ENCODE measurements around the gene VCPKMT.
A peak's percentile ranks its signal among the peaks of the same experiment; 100 is the strongest.

Gene VCPKMT

DNA sequence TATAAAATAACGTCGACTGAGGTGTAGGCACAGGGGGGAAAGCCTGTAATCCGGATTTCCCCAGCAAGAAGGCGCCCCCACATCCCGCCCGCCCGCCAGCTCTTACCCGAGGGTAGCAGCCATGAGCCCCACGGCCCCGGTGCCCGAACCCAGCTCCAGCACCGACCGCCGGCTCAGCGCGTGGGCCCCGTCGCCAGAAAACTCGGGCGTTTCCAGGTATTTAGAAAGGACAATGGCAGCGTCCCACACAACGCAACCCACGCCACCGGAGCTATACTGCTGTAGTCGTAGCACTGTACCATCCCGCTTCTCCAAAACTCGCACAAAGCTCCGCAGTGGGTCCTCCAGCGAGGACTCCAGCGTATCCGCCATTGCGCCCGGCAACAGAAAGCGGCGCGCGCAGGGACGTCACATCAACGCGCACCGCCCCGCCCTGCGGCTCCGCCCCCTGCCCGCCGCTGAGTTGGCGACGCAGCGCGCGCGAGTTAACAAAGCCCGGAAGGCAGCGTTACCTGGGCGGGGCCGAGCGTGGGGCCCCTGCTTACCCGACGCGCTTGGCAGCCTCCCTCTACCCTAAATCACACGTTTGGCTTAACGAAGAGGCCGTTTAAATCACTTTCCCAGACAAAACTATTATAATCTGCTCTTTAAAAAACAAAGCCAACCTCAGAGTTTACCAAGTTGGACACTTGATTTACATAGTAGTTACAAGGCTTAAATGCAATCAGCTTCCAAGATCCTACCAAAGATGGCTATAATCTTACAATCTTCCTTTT lies at the start of gene VCPKMT:
Gene VCPKMT (minus strand): TSS at position 392 of the 776 bp plus-strand sequence. CDS start 20 bp downstream, at position 372.
- DNase-seq = peak; percentile 81 to 97 (median 95)
- intact Hi-C loops (cut with DNase I) = loop anchor here (2.0 to 10.0 kb wide), 4 partner anchors 116 to 418 kb away; partner anchors contain the start of genes ARF6, MAP4K5 and SOS2

DNA sequence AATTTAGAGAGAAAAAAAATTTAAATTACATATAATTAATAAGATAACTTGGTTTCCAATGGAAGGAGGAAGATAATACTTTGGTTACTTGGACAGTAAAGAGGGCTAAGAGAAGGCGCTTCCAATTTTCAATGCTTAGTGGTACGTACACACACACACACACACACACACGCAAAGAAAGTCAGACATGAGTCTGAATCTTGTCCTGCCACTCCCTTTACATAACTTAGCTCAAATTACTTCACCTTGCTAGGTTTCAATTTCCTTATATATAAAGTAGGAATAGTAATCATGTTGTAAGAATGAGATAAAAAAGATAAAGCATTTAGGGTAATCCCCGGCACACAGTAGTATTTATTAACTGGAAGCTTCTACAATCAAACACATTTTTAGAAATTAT lies 39.7 kb upstream of the VCPKMT start:
- no peak for DNase-seq
- intact Hi-C loops (cut with DNase I) = no loop called here

GRCh38 chr14:50148799-50149198 lies 32.4 kb upstream of the VCPKMT start:
- intact Hi-C loops (cut with DNase I) = no loop called here
- DNase-seq = no peak

DNA sequence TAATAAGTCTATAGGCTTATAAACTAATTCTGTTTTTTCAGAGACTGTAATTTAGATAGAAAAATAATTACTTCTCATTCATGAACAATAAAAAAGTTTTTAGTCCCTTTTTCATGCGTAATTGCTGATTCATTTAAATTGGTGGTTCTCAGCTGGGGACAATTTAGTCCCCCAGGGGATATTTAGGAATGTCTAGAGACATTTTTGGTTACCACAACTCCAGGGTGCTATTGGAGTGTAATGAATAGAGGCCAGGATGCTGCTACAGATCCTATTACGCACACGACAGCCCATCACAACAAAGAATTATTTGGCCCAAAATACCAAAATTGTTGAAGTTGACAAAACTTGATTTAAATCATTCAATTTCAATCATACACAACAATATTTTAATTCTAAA lies 22.8 kb upstream of the VCPKMT start:
- DNase-seq = no peak
- intact Hi-C loops (cut with DNase I) = no loop called here

- intact Hi-C loops (cut with DNase I) = no loop called here
- DNase-seq = no peak
These were observed 11.4 kb upstream of the VCPKMT start for GRCh38 chr14:50127802-50128201.

GRCh38 chr14:50123062-50123461 lies 6.7 kb upstream of the VCPKMT start:
- intact Hi-C loops (cut with DNase I) = no loop called here
- DNase-seq = no peak

GRCh38 chr14:50122291-50122690 lies 5.9 kb upstream of the VCPKMT start:
- intact Hi-C loops (cut with DNase I) = no loop called here
- DNase-seq = no peak

DNA sequence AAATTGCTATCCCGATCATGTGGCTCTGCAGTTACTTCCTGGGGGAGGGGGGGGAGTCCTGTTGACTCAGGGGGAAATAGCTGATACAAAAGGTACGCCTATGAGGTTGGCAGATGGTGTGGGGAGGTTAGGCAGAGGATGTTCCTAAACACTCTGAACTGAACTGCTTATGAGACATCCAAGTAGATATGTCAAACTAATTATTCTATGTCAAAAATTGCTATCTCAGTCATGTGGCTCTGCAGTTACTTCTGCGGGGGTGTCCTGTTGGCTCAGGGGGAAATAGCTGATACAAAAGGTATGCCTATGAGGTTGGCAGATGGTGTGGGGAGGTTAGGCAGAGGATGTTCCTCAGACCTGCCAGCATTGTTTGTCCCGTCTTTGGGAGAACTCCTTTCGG lies 5.1 kb upstream of the VCPKMT start:
- DNase-seq = peak in 37 of 42 donors; percentile 9 to 76 (median 49)
- intact Hi-C loops (cut with DNase I) = no loop called here

GRCh38 chr14:50117456-50117855 lies 1.1 kb upstream of the VCPKMT start:
- DNase-seq = no peak
- intact Hi-C loops (cut with DNase I) = loop anchor here (2.0 to 10.0 kb wide), 4 partner anchors 115 to 417 kb away; partner anchors contain the start of genes ARF6, MAP4K5 and SOS2

DNA sequence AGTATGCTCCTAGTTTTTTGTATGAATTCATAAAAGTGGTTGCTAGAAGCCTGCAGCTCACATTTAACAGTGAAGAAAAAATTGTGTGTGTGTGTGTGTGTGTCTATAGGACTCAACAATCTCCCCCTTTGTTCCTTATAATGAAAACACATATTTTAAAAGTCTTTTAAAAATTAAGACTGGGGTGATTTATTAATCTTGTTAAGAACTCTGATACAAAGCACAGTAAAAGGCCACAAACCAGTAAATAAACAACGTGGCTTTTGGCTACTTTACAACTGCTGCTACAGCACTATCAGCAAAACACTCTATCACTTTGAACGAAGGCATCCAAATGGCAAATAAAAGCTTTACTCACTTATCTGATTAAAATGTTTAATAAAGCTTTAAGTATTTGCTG lies 594 bp upstream of the VCPKMT start:
- DNase-seq = peak in 1 of 42 donors; percentile 20
- intact Hi-C loops (cut with DNase I) = loop anchor here (2.0 to 10.0 kb wide), 4 partner anchors 115 to 418 kb away; partner anchors contain the start of genes ARF6, MAP4K5 and SOS2

DNA sequence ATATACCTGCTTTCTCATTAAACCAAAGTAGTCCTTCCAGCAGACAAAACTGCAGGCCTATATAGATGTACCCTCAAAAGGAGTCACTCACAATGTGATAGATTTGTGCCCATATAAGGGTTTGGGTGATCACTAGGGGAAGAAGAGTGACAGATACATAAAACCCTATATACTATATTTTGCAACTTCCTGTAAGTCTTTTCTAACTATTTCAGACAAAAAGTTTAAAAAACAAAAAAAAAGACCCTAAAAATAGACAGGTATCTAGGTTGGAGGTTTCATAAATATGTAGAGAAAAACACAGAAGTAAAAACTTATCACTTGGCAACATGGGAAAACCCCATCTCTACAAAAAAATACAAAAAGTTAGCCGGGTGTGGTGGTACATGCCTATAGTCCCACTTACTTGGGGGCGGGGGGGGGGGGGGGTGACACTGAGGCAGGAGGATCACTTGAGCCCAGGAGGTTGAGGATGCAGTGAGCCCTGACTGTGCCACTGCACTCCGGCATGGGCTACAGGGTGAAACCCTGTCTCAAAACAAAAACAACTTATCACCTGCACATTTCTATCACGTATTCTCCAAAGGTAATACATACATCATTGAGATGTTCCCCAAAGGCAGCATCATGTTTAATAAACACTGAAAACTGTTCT lies 2.9 kb downstream of the VCPKMT start:
- intact Hi-C loops (cut with DNase I) = loop anchor here (10.0 kb wide), 1 partner anchor 421 kb away; the partner anchor contains the start of gene MAP4K5
- no peak for DNase-seq

DNA sequence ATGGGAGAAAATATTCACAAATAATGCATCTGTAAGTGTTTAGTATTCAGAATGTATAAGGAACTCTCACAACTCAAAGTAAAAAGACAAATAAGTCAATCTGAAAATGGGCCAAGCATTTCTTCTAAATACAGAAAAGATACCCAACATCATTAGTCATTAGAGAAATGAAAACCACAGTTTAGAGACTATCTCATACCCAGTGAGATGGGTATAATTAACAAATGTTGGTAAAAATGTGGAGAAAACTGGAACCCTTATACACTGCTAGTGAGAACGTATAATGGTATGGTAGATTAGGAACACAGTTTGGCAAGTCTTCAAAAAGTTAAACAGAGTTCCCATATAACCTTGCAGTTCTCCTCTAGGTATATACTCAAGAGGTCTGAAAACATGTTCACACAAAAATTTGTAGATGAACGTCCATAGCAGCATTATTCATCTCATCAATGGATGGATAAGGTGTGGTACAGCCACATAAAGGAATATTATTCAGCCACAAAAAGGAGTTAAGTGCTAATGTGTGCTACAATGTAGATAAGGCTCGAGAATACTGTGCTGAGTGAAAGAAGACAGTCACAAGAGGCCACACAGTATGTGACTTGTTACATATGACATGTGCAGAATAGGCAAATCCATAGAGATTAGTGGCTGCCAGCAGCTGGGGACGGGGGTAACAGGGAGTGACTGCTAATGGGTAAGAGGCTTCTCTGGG lies 5.9 kb downstream of the VCPKMT start:
- intact Hi-C loops (cut with DNase I) = loop anchor here (10.0 kb wide), 1 partner anchor 424 kb away; the partner anchor contains the start of gene MAP4K5
- no peak for DNase-seq

GRCh38 chr14:50109342-50109741 lies 7.0 kb downstream of the VCPKMT start:
- intact Hi-C loops (cut with DNase I) = loop anchor here (5.0 kb wide), 1 partner anchor 242 kb away; no protein-coding TSS in a partner anchor
- DNase-seq = no peak

- intact Hi-C loops (cut with DNase I) = loop anchor here (5.0 kb wide), 1 partner anchor 241 kb away; no protein-coding TSS in a partner anchor
- no peak for DNase-seq
These were observed 8.5 kb downstream of the VCPKMT start for GRCh38 chr14:50107850-50108249.

GRCh38 chr14:50106178-50106577 lies 10.2 kb downstream of the VCPKMT start:
- DNase-seq = no peak
- intact Hi-C loops (cut with DNase I) = loop anchor here (5.0 kb wide), 1 partner anchor 239 kb away; no protein-coding TSS in a partner anchor

DNA sequence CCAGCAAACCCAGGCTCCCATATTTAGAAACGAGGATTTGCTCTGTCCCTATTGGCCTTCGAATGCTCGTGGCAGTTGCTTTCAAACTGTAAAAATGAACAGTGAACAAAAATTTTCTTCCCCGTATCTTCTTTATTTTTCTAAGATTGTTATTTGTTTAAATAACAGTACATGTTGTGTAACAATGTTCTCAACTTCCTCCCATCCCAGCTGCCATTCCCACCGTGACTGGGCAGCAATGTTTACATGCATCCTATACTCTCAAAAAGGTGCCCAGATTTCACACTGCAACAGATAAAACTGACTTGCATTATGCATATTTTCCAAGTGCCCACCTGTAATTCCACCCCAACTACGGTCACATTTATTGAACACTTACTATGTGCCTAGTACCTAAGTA lies 12.8 kb downstream of the VCPKMT start:
- DNase-seq = no peak
- intact Hi-C loops (cut with DNase I) = no loop called here

DNA sequence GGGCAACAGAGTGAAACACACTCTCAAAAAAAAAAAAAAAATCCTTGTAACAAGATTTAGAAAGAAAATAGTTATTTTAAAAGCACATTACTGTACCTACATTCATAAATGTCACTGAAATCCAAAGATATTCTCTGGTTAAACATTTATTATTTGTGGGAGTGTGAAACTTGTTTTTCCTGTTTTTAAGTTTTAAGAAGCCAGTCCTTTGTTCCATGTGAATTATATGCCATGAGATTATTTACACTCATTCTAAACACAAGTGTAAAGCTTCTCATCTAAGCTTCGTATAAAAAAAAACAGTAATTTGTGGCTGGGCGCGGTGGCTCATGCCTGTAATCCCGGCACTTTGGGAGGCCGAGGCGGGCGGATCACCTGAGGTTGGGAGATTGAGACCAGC lies 15.0 kb downstream of the VCPKMT start:
- intact Hi-C loops (cut with DNase I) = no loop called here
- DNase-seq = no peak

GRCh38 chr14:50100805-50101204 lies 15.6 kb downstream of the VCPKMT start:
- DNase-seq = no peak
- intact Hi-C loops (cut with DNase I) = no loop called here

- intact Hi-C loops (cut with DNase I) = no loop called here
- no peak for DNase-seq
These were observed 17.0 kb downstream of the VCPKMT start for GRCh38 chr14:50099335-50099734.

All from head of caudate nucleus (tissue), 42 donors.